Measurements from ENCODE around the gene PDZD2.

The PDZD2 gene

GRCh38 chr5:31806561-31806960, 167.6 kb downstream of the PDZD2 start:
- DNase-seq, result no peak
- intact Hi-C loops (cut with DNase I), result no loop called here

DNA sequence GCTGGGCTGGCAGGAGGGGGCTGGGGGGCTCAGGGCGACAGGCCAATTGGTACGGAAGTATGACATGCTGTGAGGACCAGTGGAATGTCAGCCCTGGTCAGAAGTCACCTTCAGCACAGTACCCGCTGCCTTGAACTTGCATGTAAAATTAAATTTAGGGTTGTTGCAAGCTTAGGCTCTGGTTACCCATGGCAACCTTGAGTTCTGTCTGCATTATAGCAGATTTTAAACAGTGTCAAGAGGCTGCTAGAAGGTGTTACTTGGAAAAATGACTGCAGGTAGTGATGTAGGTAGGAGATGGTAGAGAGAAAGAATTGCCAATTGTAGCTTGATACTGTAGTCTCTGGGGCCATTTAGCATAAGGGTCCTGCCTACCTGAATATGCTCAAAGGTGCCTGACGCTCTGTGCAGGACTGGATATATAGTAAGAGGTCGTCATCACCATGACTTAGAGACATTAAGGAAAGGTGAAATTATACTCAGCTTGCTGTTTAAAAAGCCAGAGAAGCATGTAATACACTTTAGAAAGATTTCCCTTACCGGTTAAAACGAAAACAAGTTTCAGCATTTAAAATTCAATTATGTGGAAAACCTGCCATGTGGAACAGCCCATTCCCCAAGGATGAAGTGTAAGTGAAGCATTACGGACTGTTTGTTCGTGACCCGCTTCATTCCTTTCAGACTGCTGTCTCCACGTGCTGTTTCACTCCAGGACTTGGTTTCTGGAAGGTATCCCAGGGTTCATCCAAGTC, 169.0 kb downstream of the PDZD2 start:
- no peak for DNase-seq
- intact Hi-C loops (cut with DNase I), result loop anchor here (2.0 kb wide), 1 partner anchor 169 kb away; the partner anchor contains the start of gene PDZD2

GRCh38 chr5:31809050-31809870, 170.3 kb downstream of the PDZD2 start:
- DNase-seq, result peak; percentile 69 to 98 (median 84)
- intact Hi-C loops (cut with DNase I), result loop anchor here (1.0 to 2.0 kb wide), 2 partner anchors 170 to 228 kb away; partner anchors contain the start of gene PDZD2

DNA sequence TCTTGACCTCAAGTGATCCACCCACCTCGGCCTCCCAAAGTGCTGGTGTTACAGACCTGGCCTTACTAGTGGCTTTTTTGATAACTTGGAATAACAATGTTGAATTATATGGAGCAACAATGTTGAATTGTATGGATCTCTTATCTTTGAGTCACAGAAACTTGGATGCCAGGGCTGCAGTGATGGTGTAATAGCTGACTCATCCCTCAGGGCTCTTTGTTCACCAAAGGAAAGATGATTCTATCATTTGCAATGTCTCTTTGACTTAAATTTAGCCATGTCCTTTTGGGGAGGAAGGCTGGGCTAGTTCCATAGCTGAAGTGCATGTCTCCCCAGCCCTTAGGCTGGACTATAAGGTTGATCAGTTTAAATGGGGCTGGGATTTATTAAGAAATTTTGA, 172.3 kb downstream of the PDZD2 start:
- intact Hi-C loops (cut with DNase I), result no loop called here
- DNase-seq, result no peak

DNA sequence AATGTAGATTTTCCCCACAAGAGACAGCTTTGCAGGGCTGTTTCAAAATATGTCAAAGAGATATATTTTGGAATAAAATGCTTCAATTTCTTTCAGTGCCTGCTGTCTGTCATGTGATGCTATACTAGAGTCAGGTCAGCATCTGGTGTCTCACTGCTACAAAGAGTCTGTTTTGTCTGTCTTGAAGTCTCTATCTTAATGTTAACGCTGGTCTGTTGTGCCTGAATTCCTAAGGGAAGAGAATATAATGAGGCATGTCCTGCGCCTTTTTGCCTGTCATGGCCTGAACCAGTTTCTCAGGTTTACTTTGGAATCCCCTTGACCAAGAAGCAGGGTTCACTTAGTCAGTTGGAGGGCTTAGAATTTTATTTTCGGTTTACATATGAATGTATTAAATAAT, 176.4 kb downstream of the PDZD2 start:
- intact Hi-C loops (cut with DNase I), result no loop called here
- DNase-seq, result no peak

GRCh38 chr5:31819926-31820516, 181.1 kb downstream of the PDZD2 start:
- intact Hi-C loops (cut with DNase I), result no loop called here
- DNase-seq, result no peak

DNA sequence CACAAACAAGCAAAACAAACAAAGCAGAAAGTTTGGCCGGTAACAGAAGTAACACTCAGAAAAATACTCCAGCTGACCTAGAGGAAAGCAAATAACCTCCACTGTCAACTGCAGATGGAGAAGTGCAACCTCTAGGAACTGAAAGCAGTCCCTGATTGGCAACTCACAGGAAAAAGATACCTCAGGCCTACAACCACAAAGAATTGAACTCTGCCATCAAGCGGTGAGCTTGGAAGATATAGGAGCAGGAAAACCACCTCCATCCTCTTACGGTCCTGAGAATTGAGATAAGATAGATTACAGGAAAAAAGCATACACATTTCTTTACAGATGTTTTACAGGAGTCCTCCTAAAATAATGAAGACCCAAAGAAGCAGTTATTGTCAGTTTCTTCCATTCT, 184.5 kb downstream of the PDZD2 start:
- no peak for DNase-seq
- intact Hi-C loops (cut with DNase I), result no loop called here

GRCh38 chr5:31824869-31825517, 186.1 kb downstream of the PDZD2 start:
- intact Hi-C loops (cut with DNase I), result loop anchor here (1.0 to 5.0 kb wide), 3 partner anchors 87 to 268 kb away; no protein-coding TSS in a partner anchor
- no peak for DNase-seq

- peak in 5 of 10 donors; percentile 15 to 58 (median 41) for DNase-seq
These were observed 186.7 kb downstream of the PDZD2 start for GRCh38 chr5:31825518-31826068.

GRCh38 chr5:31827867-31828266, 188.9 kb downstream of the PDZD2 start:
- intact Hi-C loops (cut with DNase I), result loop anchor here (5.0 kb wide), 2 partner anchors 84 to 249 kb away; no protein-coding TSS in a partner anchor
- no peak for DNase-seq

More at GRCh38 chr5:31825518-31826068, 186.7 kb downstream of the PDZD2 start:
- intact Hi-C loops (cut with DNase I), result loop anchor here (1.0 to 5.0 kb wide), 3 partner anchors 87 to 268 kb away; no protein-coding TSS in a partner anchor

DNA sequence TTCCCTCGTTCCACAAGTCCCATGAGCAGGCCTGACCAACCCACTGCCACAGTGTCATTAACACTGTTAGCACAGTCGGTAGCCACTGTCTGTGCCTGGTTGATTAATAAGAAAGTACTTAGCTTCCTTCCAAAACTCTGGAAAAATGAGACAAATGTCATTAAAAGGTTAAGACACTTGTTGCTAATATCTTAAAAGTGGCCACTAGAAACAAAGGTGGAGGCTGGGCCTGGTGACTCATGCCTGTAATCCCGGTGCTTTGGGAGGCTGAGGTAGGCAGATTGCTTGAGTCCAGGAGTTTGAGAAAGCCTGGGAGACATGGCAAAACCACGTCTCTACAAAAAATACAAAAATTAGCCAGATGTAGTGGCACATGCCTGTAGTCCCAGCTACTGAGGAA, 194.0 kb downstream of the PDZD2 start:
- intact Hi-C loops (cut with DNase I), result no loop called here

DNA sequence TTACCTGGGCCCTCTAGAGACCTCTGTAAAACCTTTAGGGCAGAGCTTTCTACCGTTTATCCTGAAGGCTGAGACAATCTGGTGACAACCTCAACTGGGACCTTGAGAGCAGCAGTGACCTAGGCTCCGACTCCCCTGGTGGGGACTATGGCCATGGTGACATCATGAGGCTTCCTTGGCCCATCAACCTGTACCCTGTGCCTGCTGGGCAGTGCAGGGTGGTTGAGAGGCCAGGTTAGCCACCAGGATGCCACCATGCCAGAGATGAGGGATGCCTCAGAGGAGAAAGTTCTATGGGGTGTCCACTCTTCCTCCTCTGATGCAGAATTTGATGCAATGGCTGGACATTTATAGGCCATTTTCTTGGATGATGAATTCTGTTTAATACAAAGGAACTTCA, 194.8 kb downstream of the PDZD2 start:
- no peak for DNase-seq
- intact Hi-C loops (cut with DNase I), result no loop called here

More for the DNA sequence above, 194.0 kb downstream of the PDZD2 start:
- no peak for DNase-seq

- intact Hi-C loops (cut with DNase I), result no loop called here
These were observed 205.9 kb downstream of the PDZD2 start for GRCh38 chr5:31844622-31845345.

DNA sequence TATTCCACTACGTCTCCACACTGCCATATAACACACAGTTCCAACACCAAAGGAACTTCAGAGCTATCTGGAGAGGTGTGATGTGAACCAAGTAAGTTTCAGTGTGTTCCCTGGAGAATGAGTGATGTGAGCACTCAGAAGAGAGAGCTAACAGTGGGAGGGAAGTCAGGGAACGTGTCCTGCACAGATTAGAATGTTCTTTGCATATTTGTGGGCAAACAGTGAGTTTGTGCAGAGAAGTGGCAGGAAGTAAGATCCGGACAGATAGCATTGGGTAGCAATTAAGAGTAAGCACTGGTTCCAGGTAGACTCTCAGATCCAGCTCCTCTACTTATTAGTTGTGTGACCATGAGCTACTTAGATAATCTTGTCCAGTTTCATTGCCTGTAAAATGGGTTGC, 206.4 kb downstream of the PDZD2 start:
- no peak for DNase-seq
- intact Hi-C loops (cut with DNase I), result no loop called here

More at GRCh38 chr5:31844622-31845345, 205.9 kb downstream of the PDZD2 start:
- no peak for DNase-seq

DNA sequence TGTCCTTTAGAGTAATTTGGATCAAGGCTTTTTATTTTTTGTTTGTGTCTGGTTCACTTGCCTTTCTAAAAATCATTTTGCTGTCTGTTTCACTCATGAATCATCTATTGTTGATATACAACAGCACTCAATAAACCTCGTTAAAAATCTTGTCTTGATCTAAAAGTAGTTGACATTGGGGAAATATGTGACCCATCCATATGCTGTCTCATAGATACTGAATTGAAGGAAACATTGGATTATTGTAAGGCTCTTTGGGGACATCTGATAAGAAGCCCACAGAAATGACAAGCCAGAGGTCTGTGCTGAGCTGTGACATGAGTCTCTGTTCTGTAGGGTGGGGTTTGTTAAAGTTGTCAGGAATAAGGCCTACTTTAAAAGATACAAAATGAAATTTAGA, 208.0 kb downstream of the PDZD2 start:
- intact Hi-C loops (cut with DNase I), result no loop called here
- no peak for DNase-seq

DNA sequence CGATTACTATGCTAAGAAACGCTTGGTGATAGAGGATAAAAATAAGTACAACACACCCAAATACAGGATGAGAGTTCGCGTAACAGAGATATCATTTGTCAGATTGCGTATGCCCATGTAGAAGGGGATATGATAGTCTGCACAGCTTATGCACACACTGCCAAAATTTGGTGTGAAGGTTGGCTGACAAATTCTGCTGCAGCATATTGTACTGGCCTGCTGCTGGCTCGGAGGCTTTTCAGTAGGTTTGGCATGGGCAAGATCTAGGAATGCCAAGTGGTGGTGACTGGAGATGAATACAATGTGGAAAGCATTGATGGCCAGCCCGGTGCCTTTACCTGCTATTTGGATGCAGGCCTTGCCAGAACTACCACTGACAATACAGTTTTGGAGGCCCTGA, 208.4 kb downstream of the PDZD2 start:
- peak in 4 of 10 donors; percentile 29 to 86 (median 33) for DNase-seq
- intact Hi-C loops (cut with DNase I), result no loop called here

DNA sequence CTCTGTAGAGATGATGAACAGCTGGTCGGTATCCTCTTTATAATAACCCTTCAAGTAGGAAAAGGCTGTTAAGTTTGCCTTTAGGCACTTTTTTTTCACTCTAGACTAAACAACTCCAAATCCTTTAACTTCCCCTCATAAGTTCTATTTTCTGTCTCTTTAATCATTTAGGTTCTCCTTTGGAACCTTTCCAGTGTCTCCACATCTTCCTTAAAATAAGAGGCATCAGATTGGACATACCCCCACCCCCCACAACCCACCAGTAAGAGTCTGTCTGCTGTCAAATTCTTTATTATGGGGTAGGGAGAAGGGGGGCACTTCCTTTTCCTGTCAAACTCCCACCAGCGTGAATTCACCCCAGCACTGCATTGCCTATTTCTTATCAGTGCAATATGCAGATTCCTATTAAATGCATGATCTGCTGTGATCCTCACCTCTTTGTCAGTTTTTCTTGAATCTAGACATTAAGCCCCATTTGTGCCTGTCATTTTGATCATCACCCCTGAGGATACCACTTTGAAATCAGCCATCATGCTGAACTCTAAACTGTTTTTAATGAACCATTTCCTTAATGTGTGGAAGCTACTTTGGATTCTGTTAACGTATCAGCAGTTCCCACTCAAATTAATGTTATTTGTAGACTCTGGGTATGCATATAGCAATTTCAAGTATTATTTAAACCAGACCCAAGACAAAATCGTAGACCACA, 212.2 kb downstream of the PDZD2 start:
- DNase-seq, result no peak
- intact Hi-C loops (cut with DNase I), result no loop called here

DNA sequence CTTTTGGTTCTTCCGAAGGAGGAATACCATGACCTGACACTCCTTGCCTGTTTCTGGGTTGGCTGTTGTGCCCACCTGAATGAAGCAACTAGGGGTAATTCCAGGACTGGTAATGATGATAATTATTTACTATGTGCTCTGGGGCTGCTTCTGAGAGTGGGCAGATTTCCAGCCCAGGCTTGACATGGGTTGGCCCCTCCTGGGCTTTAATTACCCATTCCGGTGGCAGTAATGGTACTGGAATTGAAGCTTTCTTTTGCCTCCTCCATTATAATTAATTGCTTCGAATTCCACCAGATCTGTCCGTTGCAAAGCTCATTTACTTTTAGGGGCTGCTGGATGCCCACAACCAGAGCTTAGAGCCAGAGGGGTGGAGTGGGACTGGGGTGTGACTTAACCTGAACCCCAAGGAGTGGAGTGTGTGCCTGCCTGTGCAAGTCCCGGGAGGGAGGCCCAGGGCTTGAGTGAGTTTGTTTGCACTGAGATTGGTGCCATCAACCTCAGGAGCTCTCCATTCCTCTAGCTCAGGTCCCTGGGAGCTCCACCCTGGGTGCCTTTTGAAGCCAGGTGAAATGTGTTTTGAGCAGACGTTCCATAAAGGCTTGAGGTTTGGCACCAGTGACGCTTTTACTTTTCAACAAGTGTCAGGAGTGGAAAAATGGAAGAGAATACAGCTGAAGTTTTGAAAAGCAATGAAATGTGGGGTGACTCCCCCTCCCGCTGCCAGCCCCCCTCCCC, 214.6 kb downstream of the PDZD2 start:
- intact Hi-C loops (cut with DNase I), result no loop called here

More for the DNA sequence above, 214.6 kb downstream of the PDZD2 start:
- no peak for DNase-seq

All from posterior cingulate gyrus (tissue), 11 donors.